Measurements from ENCODE around the gene CPSF4L.
A peak's percentile ranks its signal among the peaks of the same experiment; 100 is the strongest.

DNA sequence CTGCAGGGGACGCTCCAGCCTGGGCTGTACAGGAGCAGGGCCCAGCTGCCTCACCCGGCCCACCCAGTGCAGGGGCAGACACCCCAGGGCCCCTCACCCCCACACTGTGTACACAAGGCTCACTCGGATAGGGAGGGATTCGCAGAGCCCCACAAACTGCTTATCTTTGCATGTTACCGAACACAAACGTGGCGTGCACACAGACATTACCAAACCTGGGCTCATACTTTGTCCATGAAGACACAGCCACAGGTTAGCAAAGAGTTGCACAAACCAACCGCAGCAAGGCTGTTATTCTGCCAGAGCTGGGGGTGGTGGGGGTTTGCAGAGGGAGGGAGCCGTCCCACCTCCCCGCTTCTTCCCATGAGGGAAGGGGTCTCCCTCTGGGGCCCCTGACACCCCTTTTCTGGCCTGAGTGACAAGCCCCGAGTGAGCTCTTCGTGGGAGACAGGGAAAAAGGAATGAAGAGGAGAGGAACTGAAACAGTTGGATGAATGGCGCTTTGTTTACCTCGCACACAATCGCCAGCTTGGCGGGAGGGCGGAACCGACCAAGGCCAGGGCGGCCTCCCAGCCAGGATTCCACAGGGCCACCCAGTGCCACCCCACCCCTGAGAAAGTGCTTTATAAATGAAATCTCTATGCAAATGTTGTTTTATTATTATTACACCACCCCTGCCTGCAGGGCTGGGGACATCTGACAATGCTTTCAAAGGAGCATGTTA, 434 bp upstream of the CPSF4L start:
- TF ChIP-seq, protein P1, sequence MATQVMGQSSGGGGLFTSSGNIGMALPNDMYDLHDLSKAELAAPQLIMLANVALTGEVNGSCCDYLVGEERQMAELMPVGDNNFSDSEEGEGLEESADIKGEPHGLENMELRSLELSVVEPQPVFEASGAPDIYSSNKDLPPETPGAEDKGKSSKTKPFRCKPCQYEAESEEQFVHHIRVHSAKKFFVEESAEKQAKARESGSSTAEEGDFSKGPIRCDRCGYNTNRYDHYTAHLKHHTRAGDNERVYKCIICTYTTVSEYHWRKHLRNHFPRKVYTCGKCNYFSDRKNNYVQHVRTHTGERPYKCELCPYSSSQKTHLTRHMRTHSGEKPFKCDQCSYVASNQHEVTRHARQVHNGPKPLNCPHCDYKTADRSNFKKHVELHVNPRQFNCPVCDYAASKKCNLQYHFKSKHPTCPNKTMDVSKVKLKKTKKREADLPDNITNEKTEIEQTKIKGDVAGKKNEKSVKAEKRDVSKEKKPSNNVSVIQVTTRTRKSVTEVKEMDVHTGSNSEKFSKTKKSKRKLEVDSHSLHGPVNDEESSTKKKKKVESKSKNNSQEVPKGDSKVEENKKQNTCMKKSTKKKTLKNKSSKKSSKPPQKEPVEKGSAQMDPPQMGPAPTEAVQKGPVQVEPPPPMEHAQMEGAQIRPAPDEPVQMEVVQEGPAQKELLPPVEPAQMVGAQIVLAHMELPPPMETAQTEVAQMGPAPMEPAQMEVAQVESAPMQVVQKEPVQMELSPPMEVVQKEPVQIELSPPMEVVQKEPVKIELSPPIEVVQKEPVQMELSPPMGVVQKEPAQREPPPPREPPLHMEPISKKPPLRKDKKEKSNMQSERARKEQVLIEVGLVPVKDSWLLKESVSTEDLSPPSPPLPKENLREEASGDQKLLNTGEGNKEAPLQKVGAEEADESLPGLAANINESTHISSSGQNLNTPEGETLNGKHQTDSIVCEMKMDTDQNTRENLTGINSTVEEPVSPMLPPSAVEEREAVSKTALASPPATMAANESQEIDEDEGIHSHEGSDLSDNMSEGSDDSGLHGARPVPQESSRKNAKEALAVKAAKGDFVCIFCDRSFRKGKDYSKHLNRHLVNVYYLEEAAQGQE (IDR thresholded peaks at IDR 0.05; ENCODE audit: insufficient replicate concordance, low read depth), result peak; percentile 50
- TF ChIP-seq, protein P2, sequence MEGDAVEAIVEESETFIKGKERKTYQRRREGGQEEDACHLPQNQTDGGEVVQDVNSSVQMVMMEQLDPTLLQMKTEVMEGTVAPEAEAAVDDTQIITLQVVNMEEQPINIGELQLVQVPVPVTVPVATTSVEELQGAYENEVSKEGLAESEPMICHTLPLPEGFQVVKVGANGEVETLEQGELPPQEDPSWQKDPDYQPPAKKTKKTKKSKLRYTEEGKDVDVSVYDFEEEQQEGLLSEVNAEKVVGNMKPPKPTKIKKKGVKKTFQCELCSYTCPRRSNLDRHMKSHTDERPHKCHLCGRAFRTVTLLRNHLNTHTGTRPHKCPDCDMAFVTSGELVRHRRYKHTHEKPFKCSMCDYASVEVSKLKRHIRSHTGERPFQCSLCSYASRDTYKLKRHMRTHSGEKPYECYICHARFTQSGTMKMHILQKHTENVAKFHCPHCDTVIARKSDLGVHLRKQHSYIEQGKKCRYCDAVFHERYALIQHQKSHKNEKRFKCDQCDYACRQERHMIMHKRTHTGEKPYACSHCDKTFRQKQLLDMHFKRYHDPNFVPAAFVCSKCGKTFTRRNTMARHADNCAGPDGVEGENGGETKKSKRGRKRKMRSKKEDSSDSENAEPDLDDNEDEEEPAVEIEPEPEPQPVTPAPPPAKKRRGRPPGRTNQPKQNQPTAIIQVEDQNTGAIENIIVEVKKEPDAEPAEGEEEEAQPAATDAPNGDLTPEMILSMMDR (IDR thresholded peaks at IDR 0.05; ENCODE audit: insufficient read depth, low read length), result no peak

Measured in HL-60 (cell line).